HEK293T (cell line): ENCODE results near the gene RPS28.

Experiments used
- BHLHE40 ChIP-seq: fragments of 450-650 bp; IDR thresholded peaks from 2 replicates; pipeline ENCODE4 v1.6.1; 2016; ENCODE audit warnings: mild to moderate bottlenecking, moderate library complexity, borderline replicate concordance
- CTBP1 ChIP-seq: fragments of 450-650 bp; IDR thresholded peaks from 2 replicates; pipeline ENCODE4 v1.6.1; 2016; ENCODE audit warnings: borderline replicate concordance
- ELF4 ChIP-seq: fragments of 450-650 bp; IDR thresholded peaks from 2 replicates; pipeline ENCODE4 v1.6.1; 2017; ENCODE audit warnings: antibody characterized with exemption
- FOXA1 ChIP-seq: fragments of 450-650 bp; IDR thresholded peaks from 2 replicates; pipeline ENCODE4 v1.6.1; 2016; ENCODE audit warnings: mild to moderate bottlenecking
- FOXM1 ChIP-seq: fragments of 450-650 bp; IDR thresholded peaks from 2 replicates; pipeline ENCODE4 v1.6.1; 2017; ENCODE audit warnings: mild to moderate bottlenecking, borderline replicate concordance
- LEF1 ChIP-seq: fragments of 450-650 bp; IDR thresholded peaks from 2 replicates; pipeline ENCODE4 v1.6.1; 2017; ENCODE audit warnings: mild to moderate bottlenecking, borderline replicate concordance
- NFRKB ChIP-seq: fragments of 450-650 bp; IDR thresholded peaks from 2 replicates; pipeline ENCODE4 v1.6.1; 2016; ENCODE audit warnings: mild to moderate bottlenecking, moderate library complexity
- SP1 ChIP-seq: fragments of 450-650 bp; IDR thresholded peaks from 2 replicates; pipeline ENCODE4 v1.6.1; 2017
- SUZ12 ChIP-seq: fragments of 450-650 bp; IDR thresholded peaks from 2 replicates; pipeline ENCODE4 v1.6.1; 2016; ENCODE audit warnings: mild to moderate bottlenecking
- ZNF384 ChIP-seq: fragments of 450-650 bp; IDR thresholded peaks from 2 replicates; pipeline ENCODE4 v1.6.1; 2016

GRCh38 chr19:8306235-8307054 lies 14.9 kb upstream of the RPS28 start:
- TF ChIP-seq FOXA1 (no peak), NFRKB (no peak), LEF1 (no peak), BHLHE40 (no peak), SUZ12 (no peak), FOXM1 (no peak), SP1 (no peak), ZNF384 (no peak), CTBP1 (no peak), ELF4 (no peak)
